Thoracic aorta (tissue), 2 donors: ENCODE data around the gene ADAMTS16. TPM values are rescaled to one million over a fixed set of nuclear protein-coding genes. Genes with fewer than 3 reads are reported as not detected.

Experiments used
- ATAC-seq: fragments of 150-250 bp; one replicate; pipeline ENCODE4 v1.8.0; 2017; ENCODE audit warnings: low read depth; ENCODE audit not compliant: insufficient number of reproducible peaks, low FRiP score
- DNase-seq: peaks from one replicate; pipeline ENCODE4 v3.0.0-alpha.2; 2020; ENCODE audit warnings: low spot score
- H3K27ac ChIP-seq, 2 donors: fragments of 200-600 bp; sonication (generic); 1 replicate in 1 of 2; 2 replicates in 1 of 2; pipeline ENCODE4 v1.5.1; 2016; ENCODE audit warnings: mild to moderate bottlenecking in 2 of 2, moderate library complexity in 2 of 2
- H3K27me3 ChIP-seq: fragments of 200-600 bp; sonication (generic); replicated peaks from 2 replicates; pipeline ENCODE4 v1.6.0; 2016; ENCODE audit warnings: mild to moderate bottlenecking; ENCODE audit not compliant: insufficient read depth
- H3K36me3 ChIP-seq: fragments of 200-600 bp; sonication (generic); one replicate; pipeline ENCODE4 v1.5.1; 2016
- H3K4me1 ChIP-seq, 2 donors: fragments of 200-600 bp; sonication (generic); 1 replicate in 1 of 2; 2 replicates in 1 of 2; pipeline versions ENCODE4 v1.5.1 to v1.6.0; 2016; ENCODE audit warnings: low read depth in 2 of 2, mild to moderate bottlenecking in 1 of 2; ENCODE audit not compliant: control insufficient read depth in 1 of 2
- H3K4me3 ChIP-seq: fragments of 200-600 bp; sonication (generic); 2 replicates; pipeline ENCODE4 v1.5.1; 2016; ENCODE audit warnings: mild to moderate bottlenecking
- H3K9me3 ChIP-seq: fragments of 200-600 bp; sonication (generic); 2 replicates; pipeline ENCODE4 v1.5.1; 2016
- CTCF ChIP-seq: fragments of 200-600 bp; sonication (generic); IDR thresholded peaks from one replicate; pipeline ENCODE4 v1.5.1; 2019; ENCODE audit warnings: antibody characterized with exemption
- total RNA-seq, 2 donors: library from RNA; depleted of rRNA; stranded (reverse); fragments of >200 nt; gene quantifications; one replicate each; pipeline versions ENCODE4 v1.1.0 to v1.2.3, GENCODE V29; 2016

ADAMTS16 gene
- total RNA-seq, 2 donors from 2014 or later = not detected

GRCh38 chr5:5149154-5149553, 9.0 kb downstream of the ADAMTS16 start:
- ATAC-seq = no peak
- Histone ChIP-seq H3K36me3 (no peaks in the 10 kb centered on the region), H3K4me3 (no peak overlapping the region), H3K4me1 (no peaks in the 10 kb centered on the region), H3K27ac (no peak overlapping the region), H3K9me3 (no peaks in the 10 kb centered on the region), H3K27me3 (no peaks in the 10 kb centered on the region)
- no peak for DNase-seq
- no peak for TF ChIP-seq CTCF

GRCh38 chr5:5150667-5151066, 10.5 kb downstream of the ADAMTS16 start:
- Histone ChIP-seq H3K27me3 (no peaks in the 10 kb centered on the region), H3K36me3 (no peaks in the 10 kb centered on the region), H3K4me1 (no peaks in the 10 kb centered on the region), H3K9me3 (no peaks in the 10 kb centered on the region), H3K27ac (no peak overlapping the region), H3K4me3 (no peak overlapping the region)
- TF ChIP-seq CTCF = no peak
- ATAC-seq (no peak), DNase-seq (no peak)

GRCh38 chr5:5154733-5155132, 14.6 kb downstream of the ADAMTS16 start:
- no peak for ATAC-seq
- H3K4me3 ChIP-seq = no peak overlapping the region
- H3K27me3 ChIP-seq = no peaks in the 10 kb centered on the region
- H3K27ac ChIP-seq = no peak overlapping the region
- no peaks in the 10 kb centered on the region for H3K36me3 ChIP-seq
- H3K4me1 ChIP-seq = no peaks in the 10 kb centered on the region
- no peak for TF ChIP-seq CTCF
- DNase-seq = no peak
- H3K9me3 ChIP-seq = no peaks in the 10 kb centered on the region

GRCh38 chr5:5155617-5156016, 15.5 kb downstream of the ADAMTS16 start:
- ATAC-seq (no peak), DNase-seq (no peak)
- Histone ChIP-seq H3K4me1 (no peaks in the 10 kb centered on the region), H3K36me3 (no peaks in the 10 kb centered on the region), H3K4me3 (no peak overlapping the region), H3K27me3 (no peaks in the 10 kb centered on the region), H3K27ac (no peak overlapping the region), H3K9me3 (no peaks in the 10 kb centered on the region)
- no peak for TF ChIP-seq CTCF

GRCh38 chr5:5156471-5157082, 16.4 kb downstream of the ADAMTS16 start:
- H3K4me3 ChIP-seq = no peak overlapping the region
- H3K27me3 ChIP-seq = no peaks in the 10 kb centered on the region
- DNase-seq (no peak), ATAC-seq (no peak)
- H3K27ac ChIP-seq = no peak overlapping the region
- no peaks in the 10 kb centered on the region for H3K36me3 ChIP-seq
- no peaks in the 10 kb centered on the region for H3K9me3 ChIP-seq
- TF ChIP-seq CTCF = no peak
- H3K4me1 ChIP-seq = no peaks in the 10 kb centered on the region
